ENCODE measurements around the gene AGPAT1. TPM values are rescaled to one million over a fixed set of nuclear protein-coding genes. Genes with fewer than 3 reads are reported as not detected.

Gene AGPAT1
- total and polyA plus RNA-seq, 2 of the 13 experiments (the other 11 are each of a cell fraction or from before 2014, with no cell fraction given), result 51.3 to 139 TPM

GRCh38 chr6:32127717-32128592 lies 47.9 kb downstream of the AGPAT1 start, which contains the start of gene ATF6B (continued):
- TF ChIP-seq ZNF326 (CRISPR knock-in tag; IDR thresholded peaks at IDR 0.05; ENCODE audit: borderline replicate concordance) (no peak), EED (CRISPR knock-in tag; IDR thresholded peaks at IDR 0.05) (peak; percentile 90; the same call in 1 of the 2 replicates), ZNF619 (CRISPR knock-in tag; IDR thresholded peaks at IDR 0.05) (no peak), ZNF225 (CRISPR knock-in tag; IDR thresholded peaks at IDR 0.05) (0 out of 2 replicates have a peak, but pooled peaks have one; percentile 56), SP140L (CRISPR knock-in tag; IDR thresholded peaks at IDR 0.05; ENCODE audit: borderline replicate concordance) (no peak), ZNF232 (CRISPR knock-in tag; IDR thresholded peaks at IDR 0.05; ENCODE audit: borderline replicate concordance) (no peak), ZNF709 (CRISPR knock-in tag; IDR thresholded peaks at IDR 0.05) (0 out of 2 replicates have a peak, but pooled peaks have one; percentile 57), PCBP2 (optimal IDR thresholded peaks at IDR 0.05; ENCODE audit: low read depth, low read length, poor library complexity, severe bottlenecking) (no peak), ZBED4 (CRISPR knock-in tag; IDR thresholded peaks at IDR 0.05; ENCODE audit: borderline replicate concordance) (no peak), RBAK (CRISPR knock-in tag; IDR thresholded peaks at IDR 0.05) (no peak), RERE (CRISPR knock-in tag; IDR thresholded peaks at IDR 0.05; ENCODE audit: low read depth) (0 out of 2 replicates have a peak, but pooled peaks have one; percentile 21), ZFP37 (CRISPR knock-in tag; IDR thresholded peaks at IDR 0.05; ENCODE audit: borderline replicate concordance) (no peak), EP300 (IDR thresholded peaks at IDR 0.05; ENCODE audit: low read depth in 2 of 2, low read length in 2 of 2) (no peak), EP300 (CRISPR knock-in tag; IDR thresholded peaks at IDR 0.05; ENCODE audit: borderline replicate concordance) (peak; percentile 47; the same call in 1 of the 2 replicates), NFKBIZ (CRISPR knock-in tag; IDR thresholded peaks at IDR 0.05) (no peak; the same call in 1 of the 2 replicates), GFI1 (CRISPR knock-in tag; IDR thresholded peaks at IDR 0.05; ENCODE audit: borderline replicate concordance) (no peak), NFATC3 (CRISPR knock-in tag; IDR thresholded peaks at IDR 0.05) (0 out of 2 replicates have a peak, but pooled peaks have one; percentile 67), PBX2 (CRISPR knock-in tag; IDR thresholded peaks at IDR 0.05) (no peak), ESRRA (CRISPR knock-in tag; IDR thresholded peaks at IDR 0.05; ENCODE audit: low read depth) (no peak)
